WERI-Rb-1 (cell line): ENCODE measurements around the gene ARHGAP23.

Source experiments
- DNase-seq: peaks from one replicate; pipeline ENCODE4 v3.0.0-alpha.2; 2020
- H3K27ac ChIP-seq: fragments of 250-450 bp; sonication (Bioruptor Pico); 2 replicates; pipeline ENCODE4 v1.5.1; 2020; ENCODE audit warnings: mild to moderate bottlenecking, moderate library complexity
- H3K27me3 ChIP-seq: fragments of 250-450 bp; sonication (Bioruptor Pico); 2 replicates; pipeline ENCODE4 v1.5.1; 2021; ENCODE audit warnings: mild to moderate bottlenecking, low read depth, moderate library complexity; ENCODE audit not compliant: insufficient read depth, severe bottlenecking
- H3K36me3 ChIP-seq: fragments of 250-450 bp; sonication (Bioruptor Pico); 2 replicates; pipeline ENCODE4 v1.5.1; 2020; ENCODE audit warnings: mild to moderate bottlenecking, moderate library complexity
- H3K4me3 ChIP-seq: 2 replicates; pipeline ENCODE4 v1.5.1; 2011; ENCODE audit warnings: low read depth, mild to moderate bottlenecking, control low read depth, low read length
- H3K9me3 ChIP-seq: fragments of 250-450 bp; sonication (Bioruptor Pico); 2 replicates; pipeline ENCODE4 v1.5.1; 2021; ENCODE audit warnings: mild to moderate bottlenecking, moderate library complexity; ENCODE audit not compliant: severe bottlenecking
- TF ChIP-seq, protein P1 (sequence below): IDR thresholded peaks from 2 replicates; pipeline ENCODE4 v1.5.1; 2011; ENCODE audit warnings: low read depth, mild to moderate bottlenecking, control low read depth, inconsistent platforms, low read length

ARHGAP23 gene

DNA sequence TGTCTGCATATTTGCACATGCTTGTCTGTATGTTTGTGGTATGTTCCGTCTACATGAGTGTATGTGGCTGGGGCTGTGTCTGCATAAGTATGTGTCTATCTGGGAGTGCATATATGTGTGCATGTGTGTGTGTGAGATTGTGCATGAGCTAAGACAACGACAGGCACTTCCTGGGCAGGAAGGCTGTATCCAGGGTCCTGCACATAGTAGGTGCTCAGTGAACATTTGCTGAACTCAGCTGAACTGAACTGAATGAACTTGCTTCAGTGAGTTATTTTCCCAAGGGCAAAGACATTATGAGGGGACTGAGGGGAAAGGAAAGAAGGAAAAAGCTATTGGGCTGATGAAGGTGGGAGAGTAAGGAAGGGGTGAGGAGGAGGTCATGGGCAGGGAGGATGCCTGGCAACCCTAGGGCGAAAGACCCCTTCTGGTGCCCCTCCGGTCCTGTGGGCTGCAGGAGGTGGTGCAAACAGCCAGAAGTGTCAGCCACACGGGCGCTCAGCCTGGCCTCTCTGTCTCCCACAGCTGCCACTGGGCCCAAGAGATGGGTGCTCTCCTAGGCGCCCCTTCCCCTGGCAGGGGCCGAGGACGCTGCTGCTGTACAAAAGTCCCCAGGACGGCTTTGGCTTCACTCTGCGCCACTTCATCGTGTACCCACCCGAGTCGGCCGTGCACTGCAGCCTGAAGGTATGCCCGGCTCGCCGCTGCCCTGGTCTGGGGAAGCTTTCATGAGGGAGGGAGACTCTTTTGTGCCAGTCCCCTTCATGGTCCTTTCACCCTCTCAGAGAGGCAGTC lies 29.5 kb downstream of the ARHGAP23 start:
- DNase-seq: no peak
- Histone ChIP-seq H3K9me3 (no peaks in the 10 kb centered on the region), H3K27me3 (no peaks in the 10 kb centered on the region), H3K27ac (no peak overlapping the region), H3K4me3 (no peak overlapping the region), H3K36me3 (no peaks in the 10 kb centered on the region)
- TF ChIP-seq, protein P1, sequence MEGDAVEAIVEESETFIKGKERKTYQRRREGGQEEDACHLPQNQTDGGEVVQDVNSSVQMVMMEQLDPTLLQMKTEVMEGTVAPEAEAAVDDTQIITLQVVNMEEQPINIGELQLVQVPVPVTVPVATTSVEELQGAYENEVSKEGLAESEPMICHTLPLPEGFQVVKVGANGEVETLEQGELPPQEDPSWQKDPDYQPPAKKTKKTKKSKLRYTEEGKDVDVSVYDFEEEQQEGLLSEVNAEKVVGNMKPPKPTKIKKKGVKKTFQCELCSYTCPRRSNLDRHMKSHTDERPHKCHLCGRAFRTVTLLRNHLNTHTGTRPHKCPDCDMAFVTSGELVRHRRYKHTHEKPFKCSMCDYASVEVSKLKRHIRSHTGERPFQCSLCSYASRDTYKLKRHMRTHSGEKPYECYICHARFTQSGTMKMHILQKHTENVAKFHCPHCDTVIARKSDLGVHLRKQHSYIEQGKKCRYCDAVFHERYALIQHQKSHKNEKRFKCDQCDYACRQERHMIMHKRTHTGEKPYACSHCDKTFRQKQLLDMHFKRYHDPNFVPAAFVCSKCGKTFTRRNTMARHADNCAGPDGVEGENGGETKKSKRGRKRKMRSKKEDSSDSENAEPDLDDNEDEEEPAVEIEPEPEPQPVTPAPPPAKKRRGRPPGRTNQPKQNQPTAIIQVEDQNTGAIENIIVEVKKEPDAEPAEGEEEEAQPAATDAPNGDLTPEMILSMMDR: no peak

DNA sequence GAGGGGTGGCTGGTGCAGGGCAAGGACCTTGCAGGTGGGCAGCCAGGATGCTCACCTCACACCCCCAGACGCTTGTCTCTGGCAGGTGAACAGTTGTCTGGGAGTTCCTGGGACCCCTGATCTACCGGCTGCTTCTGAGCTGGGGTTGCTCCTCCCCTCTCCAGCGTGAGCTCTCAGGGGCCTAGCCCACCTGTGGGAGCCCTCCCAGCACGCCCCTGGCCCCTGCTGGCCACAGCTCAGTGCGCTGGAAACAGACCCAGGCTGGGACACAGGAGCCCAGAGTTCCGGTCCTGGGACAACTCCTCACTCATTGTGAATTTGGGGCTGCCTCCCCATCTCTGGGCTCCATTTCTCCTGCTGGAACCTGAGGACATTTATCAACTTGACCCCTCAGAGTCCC lies 30.3 kb downstream of the ARHGAP23 start:
- Histone ChIP-seq H3K27me3 (no peaks in the 10 kb centered on the region), H3K9me3 (no peaks in the 10 kb centered on the region), H3K36me3 (no peaks in the 10 kb centered on the region), H3K4me3 (no peak overlapping the region), H3K27ac (no peak overlapping the region)
- TF ChIP-seq, protein P1: no peak
- no peak for DNase-seq

DNA sequence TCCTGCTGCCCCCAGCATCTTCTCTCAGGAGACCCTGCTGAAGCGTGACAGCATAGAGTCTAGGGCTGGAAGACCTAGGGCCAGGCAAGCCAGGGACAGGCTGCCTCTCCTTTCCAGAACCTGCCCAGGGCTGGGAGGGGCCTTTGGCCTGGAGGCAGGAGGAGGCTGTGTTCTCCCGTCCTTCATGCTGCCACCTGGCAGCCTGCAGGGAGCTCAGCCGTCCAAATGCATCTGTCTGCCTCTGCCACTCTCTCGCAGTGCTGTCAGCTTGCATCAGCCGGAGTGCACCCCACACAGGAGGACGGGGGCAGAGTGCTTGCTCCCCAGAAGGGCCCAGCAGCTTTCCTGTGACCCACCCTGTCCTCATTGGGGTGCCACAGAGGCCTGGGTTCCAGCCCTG lies 31.3 kb downstream of the ARHGAP23 start:
- H3K36me3 ChIP-seq: no peaks in the 10 kb centered on the region
- TF ChIP-seq, protein P1: no peak
- H3K4me3 ChIP-seq: no peak overlapping the region
- no peaks in the 10 kb centered on the region for H3K9me3 ChIP-seq
- no peaks in the 10 kb centered on the region for H3K27me3 ChIP-seq
- peak; percentile 65 for DNase-seq
- H3K27ac ChIP-seq: peak overlapping the region; percentile 47

DNA sequence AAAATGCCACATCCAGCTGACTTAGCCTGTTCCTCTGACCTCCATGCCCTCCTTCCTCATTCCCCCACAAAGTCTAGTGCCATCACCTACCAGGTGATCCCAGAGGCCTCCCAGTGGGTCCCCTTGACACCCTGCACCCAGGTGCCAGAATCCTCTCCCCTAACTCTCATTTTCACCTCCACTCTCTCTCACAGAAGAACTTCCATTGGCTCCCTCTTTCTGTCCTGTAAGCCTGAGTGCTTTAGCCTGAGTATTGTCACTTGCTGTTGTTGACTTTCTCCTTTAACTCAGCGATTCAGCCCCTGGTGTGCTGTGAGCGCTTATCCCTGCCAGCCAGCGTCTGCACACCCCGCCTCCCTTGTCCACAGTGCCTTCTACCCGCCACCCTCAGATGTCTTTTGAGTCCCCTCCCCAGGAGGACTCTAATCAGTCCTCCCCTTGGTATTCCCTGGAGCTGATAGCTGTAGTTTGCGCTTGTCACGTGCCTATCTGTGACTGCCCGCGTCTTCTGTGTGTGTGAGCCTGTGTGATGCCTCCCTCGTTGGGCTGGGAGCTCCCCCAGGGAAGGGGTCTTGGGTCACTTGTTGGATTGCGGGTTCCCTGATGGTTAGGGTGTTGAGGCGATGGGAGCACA lies 31.9 kb downstream of the ARHGAP23 start:
- no peaks in the 10 kb centered on the region for H3K36me3 ChIP-seq
- no peaks in the 10 kb centered on the region for H3K27me3 ChIP-seq
- H3K4me3 ChIP-seq: no peak overlapping the region
- peak overlapping the region; percentile 47 for H3K27ac ChIP-seq
- no peak for DNase-seq
- TF ChIP-seq, protein P1: no peak
- H3K9me3 ChIP-seq: no peaks in the 10 kb centered on the region

DNA sequence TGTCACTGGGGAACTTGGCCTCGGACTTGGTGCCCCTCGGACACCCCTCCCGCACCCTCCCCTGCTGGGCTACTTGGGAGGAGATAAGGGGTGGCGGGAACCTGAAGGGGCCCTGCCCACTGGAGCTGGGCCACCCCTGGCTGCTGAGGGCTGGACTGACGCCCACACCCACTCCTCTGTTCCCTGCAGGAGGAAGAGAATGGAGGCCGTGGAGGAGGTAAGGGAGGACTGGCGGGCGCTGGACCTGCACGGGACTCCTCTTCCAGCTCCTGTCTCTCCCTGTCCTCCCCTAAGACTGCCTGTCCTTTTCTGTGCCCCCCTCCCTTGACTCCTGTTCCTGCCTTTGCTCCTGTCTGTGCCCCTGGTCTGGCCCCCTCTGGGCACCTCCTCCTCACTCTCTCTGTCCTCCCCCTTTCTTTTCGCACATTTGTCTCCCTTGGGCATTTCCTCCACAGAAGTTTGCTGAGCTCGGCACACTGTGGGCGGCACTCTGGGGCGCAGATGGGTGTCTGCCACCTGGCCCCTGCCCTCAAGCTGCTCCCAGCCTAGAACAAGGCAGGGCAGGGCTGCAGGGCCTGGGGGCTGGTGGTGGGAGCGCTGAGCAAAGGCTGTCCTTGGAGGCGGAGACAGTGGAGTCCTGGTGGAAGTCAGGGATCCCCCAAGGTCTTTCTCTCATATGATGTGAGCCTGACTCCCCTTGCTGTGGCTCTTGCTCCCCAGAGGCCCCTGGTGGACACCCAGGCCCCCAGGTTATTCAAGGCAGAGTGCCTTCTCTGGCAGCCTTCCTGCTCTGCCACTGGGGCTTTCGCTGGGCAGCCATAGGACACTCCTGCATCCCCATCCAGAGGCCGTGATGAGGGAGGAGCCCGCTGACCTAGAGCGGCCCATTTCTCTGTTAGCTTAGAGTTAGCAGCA lies 32.7 kb downstream of the ARHGAP23 start:
- Histone ChIP-seq H3K4me3 (no peak overlapping the region), H3K27me3 (no peaks in the 10 kb centered on the region), H3K36me3 (no peaks in the 10 kb centered on the region), H3K27ac (no peak overlapping the region), H3K9me3 (no peaks in the 10 kb centered on the region)
- no peak for DNase-seq
- TF ChIP-seq, protein P1: no peak
